ENCODE data around the gene CCL1. TPM values are rescaled to one million over a fixed set of nuclear protein-coding genes. Genes with fewer than 3 reads are reported as not detected.

The CCL1 gene
- not detected for total RNA-seq

- H3K9me3 ChIP-seq, result no peaks in the 10 kb centered on the region
- no peak within 1 kb of the TSS for H3K27ac ChIP-seq
- peaks cover 4% of the 10 kb centered on the region for H3K27me3 ChIP-seq (replicated peaks; ENCODE audit: insufficient read depth)
- intact Hi-C loops (cut with DNase I), result no loop called here
- no peak within 1 kb of the TSS for H3K4me3 ChIP-seq
- H3K4me1 ChIP-seq (replicated peaks), result no peaks in the 10 kb centered on the region
- no peak for TF ChIP-seq POLR2A (IDR thresholded peaks at IDR 0.05)
- no peak for TF ChIP-seq CTCF (IDR thresholded peaks at IDR 0.05)
- no peak for TF ChIP-seq POLR2AphosphoS5 (IDR thresholded peaks at IDR 0.05)
- DNase-seq (ENCODE audit: low spot score), result no peak
- no peaks in the 10 kb centered on the region for H3K36me3 ChIP-seq
- 50% methylated on average over 5 of the region's 5 CpGs for WGBS
Observed at GRCh38 chr17:34363183-34363661, at the start of gene CCL1. TSS of gene CCL1 (minus strand) at chr17:34363233. CDS start at chr17:34363161, 72 bp downstream.

- peaks cover 10% of the 10 kb centered on the region for H3K27me3 ChIP-seq (replicated peaks; ENCODE audit: insufficient read depth)
Observed at GRCh38 chr17:34412534-34412933, 49.5 kb upstream of the CCL1 start.

GRCh38 chr17:34411646-34412421 is 48.8 kb upstream of the CCL1 start:
- H3K27ac ChIP-seq, result no peak overlapping the region
- no peak overlapping the region for H3K4me3 ChIP-seq
- no peaks in the 10 kb centered on the region for H3K4me1 ChIP-seq (replicated peaks)
- no peaks in the 10 kb centered on the region for H3K36me3 ChIP-seq
- 26% methylated on average over 5 of the region's 5 CpGs for WGBS
- TF ChIP-seq POLR2AphosphoS5 (IDR thresholded peaks at IDR 0.05), result no peak
- TF ChIP-seq POLR2A (IDR thresholded peaks at IDR 0.05), result no peak
- no peak for TF ChIP-seq CTCF (IDR thresholded peaks at IDR 0.05)
- no peak for DNase-seq (ENCODE audit: low spot score)
- H3K27me3 ChIP-seq (replicated peaks; ENCODE audit: insufficient read depth), result peaks cover 10% of the 10 kb centered on the region
- intact Hi-C loops (cut with DNase I), result no loop called here
- no peaks in the 10 kb centered on the region for H3K9me3 ChIP-seq

More at GRCh38 chr17:34412534-34412933, 49.5 kb upstream of the CCL1 start:
- WGBS, result 6% methylated on average over 7 of the region's 7 CpGs
- no peaks in the 10 kb centered on the region for H3K36me3 ChIP-seq
- intact Hi-C loops (cut with DNase I), result no loop called here
- H3K4me3 ChIP-seq, result no peak overlapping the region
- no peaks in the 10 kb centered on the region for H3K4me1 ChIP-seq (replicated peaks)
- DNase-seq (ENCODE audit: low spot score), result no peak
- no peak overlapping the region for H3K27ac ChIP-seq
- TF ChIP-seq POLR2AphosphoS5 (IDR thresholded peaks at IDR 0.05) (no peak), CTCF (IDR thresholded peaks at IDR 0.05) (no peak), POLR2A (IDR thresholded peaks at IDR 0.05) (no peak)
- H3K9me3 ChIP-seq, result no peaks in the 10 kb centered on the region

- intact Hi-C loops (cut with DNase I), result no loop called here
- Histone ChIP-seq H3K9me3 (no peaks in the 10 kb centered on the region), H3K4me3 (no peak overlapping the region), H3K27me3 (replicated peaks; ENCODE audit: insufficient read depth) (peaks cover 5% of the 10 kb centered on the region), H3K27ac (no peak overlapping the region), H3K36me3 (no peaks in the 10 kb centered on the region), H3K4me1 (replicated peaks) (no peaks in the 10 kb centered on the region)
- 83% methylated on average over 4 of the region's 4 CpGs for WGBS
- no peak for DNase-seq (ENCODE audit: low spot score)
- TF ChIP-seq CTCF (IDR thresholded peaks at IDR 0.05) (no peak), POLR2A (IDR thresholded peaks at IDR 0.05) (no peak), POLR2AphosphoS5 (IDR thresholded peaks at IDR 0.05) (no peak)
Observed at GRCh38 chr17:34409352-34409751, 46.3 kb upstream of the CCL1 start.

GRCh38 chr17:34408439-34408838 is 45.4 kb upstream of the CCL1 start:
- Histone ChIP-seq H3K27ac (no peak overlapping the region), H3K4me3 (no peak overlapping the region), H3K36me3 (no peaks in the 10 kb centered on the region), H3K9me3 (no peaks in the 10 kb centered on the region), H3K4me1 (replicated peaks) (no peaks in the 10 kb centered on the region), H3K27me3 (replicated peaks; ENCODE audit: insufficient read depth) (peaks cover 5% of the 10 kb centered on the region)
- no peak for DNase-seq (ENCODE audit: low spot score)
- 74% methylated on average over 1 of the region's 1 CpG for WGBS
- intact Hi-C loops (cut with DNase I), result no loop called here
- TF ChIP-seq CTCF (IDR thresholded peaks at IDR 0.05) (no peak), POLR2AphosphoS5 (IDR thresholded peaks at IDR 0.05) (no peak)

Data from prostate gland (tissue), 2 donors.